RPMI7951 (cell line): ENCODE data around the gene RNPS1. TPM values are rescaled to one million over a fixed set of nuclear protein-coding genes. Genes with fewer than 3 reads are reported as not detected.
A peak's percentile ranks its signal among the peaks of the same experiment; 100 is the strongest.

Experiments
- DNase-seq: peaks from one replicate; pipeline ENCODE4 v3.0.0-alpha.2; 2012; ENCODE audit warnings: low read depth
- total RNA-seq: library from RNA; depleted of rRNA; stranded (reverse); fragments of >200 nt; shearing (Covaris generic); gene quantifications from 2 replicates; pipeline ENCODE4 v1.2.3, GENCODE V29; 2014

The RNPS1 gene
- total RNA-seq, 1 experiment from 2014 or later, result 155 TPM

DNA sequence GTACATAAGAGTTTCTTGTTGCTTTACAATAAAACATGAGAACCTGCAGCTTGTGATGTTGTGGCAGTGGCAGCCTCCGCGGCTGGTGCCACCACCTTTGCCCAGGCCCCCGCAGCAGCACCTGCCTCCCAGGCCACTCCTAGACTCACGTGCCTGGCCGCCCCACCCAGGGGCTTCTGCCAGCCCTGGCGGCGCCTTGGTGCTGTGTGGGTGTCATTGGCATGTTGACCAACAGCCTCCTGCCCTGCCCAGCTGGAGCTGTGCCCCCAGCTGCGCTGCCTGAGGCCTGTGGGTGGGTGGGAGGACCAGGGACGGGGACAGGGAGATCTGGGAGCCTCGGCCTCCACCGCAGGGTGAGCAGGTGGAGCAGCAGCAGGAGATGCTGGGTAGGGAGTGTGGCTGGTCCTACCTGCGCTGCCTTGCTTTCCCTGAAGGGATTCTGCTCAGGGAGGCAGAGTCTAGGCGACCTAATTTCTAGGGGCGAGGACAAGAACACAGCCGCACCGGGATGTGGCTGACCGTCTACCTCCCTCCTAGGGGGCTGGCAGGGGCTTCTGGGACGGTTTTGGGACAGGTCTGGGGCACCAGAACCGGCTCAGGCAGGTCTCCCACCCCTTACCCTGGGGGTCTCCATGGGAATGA lies 32.1 kb downstream of the RNPS1 start:
- DNase-seq, result no peak

DNA sequence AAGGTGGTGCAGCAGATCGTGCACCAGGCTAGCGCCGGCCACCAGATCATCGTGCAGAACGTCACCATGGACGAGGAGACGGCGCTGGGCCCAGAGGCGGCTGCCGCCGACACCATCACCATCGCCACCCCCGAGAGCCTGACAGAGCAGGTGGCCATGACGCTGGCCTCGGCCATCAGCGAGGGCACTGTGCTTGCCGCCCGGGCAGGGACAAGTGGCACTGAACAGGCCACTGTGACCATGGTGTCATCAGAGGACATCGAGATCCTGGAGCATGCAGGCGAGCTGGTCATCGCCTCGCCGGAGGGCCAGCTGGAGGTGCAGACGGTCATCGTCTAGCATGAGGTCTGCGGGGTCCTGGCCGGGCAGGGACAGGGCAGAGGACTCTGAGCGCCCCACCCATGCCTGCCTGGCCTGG lies 32.7 kb downstream of the RNPS1 start:
- DNase-seq, result no peak

DNA sequence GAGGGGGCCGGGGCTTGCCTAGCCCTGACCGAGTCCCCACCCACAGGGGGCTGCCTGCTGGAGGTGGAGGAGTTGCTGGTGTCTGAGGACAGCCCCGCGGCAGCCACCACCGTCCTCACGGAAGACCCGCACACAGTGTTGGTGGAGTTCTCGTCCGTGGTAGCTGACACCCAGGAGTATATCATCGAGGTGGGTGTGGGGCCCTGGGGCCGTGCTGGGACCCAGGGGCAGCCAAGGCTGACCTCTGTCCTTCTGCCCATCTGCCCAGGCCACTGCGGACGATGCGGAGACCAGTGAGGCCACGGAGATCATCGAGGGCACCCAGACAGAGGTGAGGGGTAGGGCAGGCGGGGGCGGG lies 33.1 kb downstream of the RNPS1 start:
- no peak for DNase-seq

DNA sequence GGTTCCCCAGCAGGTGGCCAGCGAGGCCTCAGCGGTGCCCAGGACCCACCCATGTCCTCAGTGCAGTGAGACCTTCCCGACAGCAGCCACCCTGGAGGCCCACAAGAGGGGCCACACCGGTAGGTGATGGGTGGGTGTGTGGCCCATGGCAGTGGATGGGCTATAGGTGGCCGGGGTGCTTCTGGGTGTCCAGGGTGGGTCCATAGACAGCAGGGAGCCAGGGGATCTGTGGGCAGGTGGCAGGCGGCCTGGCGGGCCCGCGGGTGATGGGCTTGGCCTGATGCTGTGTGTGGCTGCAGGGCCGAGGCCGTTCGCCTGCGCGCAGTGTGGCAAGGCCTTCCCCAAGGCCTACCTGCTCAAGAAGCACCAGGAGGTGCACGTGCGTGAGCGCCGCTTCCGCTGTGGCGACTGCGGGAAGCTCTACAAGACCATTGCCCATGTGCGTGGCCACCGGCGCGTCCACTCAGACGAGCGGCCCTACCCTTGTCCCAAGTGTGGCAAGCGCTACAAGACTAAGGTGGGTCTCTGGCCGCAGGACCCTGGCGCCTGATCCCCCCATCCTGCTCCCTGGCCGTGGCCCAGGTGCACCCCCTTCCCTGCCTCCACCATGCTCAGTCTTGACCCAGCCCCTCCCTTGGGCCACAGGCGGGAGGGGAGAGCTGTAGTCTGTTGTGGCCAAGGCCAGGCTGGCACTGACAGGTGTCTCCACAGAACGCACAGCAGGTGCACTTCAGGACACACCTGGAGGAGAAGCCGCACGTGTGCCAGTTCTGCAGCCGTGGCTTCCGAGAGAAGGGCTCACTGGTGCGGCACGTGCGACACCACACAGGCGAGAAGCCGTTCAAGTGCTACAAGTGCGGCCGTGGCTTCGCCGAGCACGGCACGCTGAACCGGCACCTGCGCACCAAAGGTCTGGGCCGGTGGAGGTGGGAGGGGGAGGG lies 33.8 kb downstream of the RNPS1 start:
- DNase-seq, result no peak

DNA sequence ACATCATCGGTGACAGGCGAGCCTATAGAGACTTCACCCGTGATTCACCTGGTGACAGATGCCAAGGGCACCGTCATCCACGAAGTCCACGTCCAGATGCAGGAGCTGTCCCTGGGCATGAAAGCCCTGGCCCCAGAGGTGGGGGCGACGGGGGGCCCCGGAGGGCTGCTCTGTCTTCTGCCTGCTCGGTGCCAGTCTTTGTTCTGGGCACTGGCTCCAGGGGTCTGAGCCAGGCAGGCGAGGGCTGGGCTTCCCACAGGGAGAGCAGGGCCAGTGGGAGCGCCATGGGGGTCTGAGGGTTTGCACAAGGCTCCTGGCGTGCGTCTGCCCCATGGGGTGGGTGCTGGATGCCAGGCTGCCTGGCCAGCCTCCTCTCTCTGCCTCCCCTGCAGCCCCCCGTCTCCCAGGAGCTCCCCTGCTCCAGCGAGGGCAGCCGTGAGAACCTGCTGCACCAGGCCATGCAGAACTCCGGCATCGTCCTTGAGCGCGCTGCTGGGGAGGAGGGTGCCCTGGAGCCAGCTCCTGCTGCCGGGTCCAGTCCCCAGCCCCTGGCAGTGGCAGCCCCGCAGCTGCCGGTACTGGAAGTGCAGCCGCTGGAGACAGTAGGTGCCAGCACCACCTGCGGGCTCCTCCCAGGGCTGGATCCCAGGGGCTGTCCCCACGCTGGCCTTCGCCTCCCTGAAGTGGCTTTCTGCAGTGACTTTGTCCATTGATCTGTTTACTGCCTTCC lies 34.7 kb downstream of the RNPS1 start:
- DNase-seq, result no peak

DNA sequence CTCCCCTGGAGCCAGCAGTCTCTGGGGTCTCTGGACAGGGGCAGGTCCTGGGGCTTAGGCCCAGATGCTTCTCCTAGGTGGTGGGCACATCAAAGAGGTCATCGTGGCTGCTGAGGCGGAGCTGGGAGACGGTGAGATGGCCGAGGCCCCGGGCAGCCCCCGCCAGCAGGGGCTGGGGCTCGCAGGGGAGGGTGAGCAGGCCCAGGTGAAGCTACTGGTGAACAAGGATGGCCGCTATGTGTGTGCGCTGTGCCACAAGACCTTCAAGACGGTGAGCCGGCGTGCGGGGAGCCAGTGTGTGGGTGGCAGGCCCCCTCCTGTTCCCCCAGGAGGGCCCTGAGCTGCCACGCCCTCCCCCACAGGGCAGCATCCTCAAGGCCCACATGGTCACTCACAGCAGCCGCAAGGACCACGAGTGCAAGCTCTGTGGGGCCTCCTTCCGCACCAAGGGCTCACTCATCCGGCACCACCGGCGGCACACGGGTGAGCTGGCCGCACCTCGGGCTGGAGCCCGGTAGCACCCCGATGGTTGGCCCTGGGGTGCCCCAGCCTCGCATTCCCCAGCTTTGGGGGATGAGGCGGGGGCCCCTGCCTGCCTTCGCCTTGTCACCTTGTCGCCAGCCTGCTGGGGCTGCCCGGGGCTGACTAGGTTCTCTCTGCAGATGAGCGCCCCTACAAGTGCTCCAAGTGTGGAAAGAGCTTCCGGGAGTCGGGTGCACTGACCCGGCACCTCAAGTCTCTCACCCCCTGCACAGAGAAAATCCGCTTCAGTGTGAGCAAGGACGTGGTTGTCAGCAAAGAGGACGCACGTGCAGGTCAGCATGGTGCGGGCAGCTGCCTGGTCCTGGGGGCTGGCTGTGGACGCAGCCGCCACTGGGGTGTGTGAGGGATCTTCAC lies 35.6 kb downstream of the RNPS1 start:
- DNase-seq, result no peak

DNA sequence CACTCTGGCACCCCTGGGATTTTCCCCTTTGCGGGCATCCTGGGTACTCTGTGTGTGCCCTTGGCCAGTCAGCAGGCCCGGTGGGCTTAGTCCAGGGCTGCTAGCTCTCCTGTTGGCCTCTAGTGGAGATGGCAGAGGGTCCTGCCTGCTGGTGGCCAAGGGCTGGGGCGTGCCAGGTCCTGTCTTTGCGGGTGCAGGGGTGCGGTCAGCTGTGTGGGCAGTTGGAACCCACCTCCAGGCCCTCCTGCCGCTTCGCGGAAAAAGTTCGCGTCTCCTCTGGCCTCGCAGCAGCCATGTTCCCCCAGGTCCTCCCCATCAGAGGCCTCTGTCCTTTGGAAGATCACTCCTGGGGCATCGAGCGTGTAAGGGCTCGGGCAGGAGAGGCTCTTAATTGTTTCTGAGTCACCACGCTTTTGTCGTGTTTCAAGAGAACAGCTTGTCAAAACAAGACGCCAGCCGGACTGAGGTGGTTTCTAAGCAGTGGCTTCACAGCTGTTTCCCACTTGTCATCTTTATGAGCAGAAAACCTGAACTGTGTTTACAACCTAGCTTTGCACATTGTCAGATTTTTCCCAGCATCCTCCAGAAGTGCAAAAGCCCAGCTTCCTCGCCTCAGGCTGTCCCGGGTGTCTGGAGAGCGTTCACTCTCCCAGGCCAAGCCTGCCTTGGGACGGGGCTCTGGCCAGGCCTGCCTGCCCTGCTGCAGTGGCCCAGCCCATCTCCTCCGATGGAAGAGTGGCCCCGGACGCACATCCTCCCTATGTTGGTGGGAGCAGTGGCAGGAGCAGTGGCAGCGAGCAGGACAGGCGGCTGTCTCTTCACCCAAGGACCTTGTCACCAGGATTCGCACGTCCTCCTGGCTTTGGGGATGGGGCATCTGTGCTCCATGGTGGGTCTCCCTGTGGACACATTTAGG lies 36.7 kb downstream of the RNPS1 start:
- DNase-seq, result no peak

DNA sequence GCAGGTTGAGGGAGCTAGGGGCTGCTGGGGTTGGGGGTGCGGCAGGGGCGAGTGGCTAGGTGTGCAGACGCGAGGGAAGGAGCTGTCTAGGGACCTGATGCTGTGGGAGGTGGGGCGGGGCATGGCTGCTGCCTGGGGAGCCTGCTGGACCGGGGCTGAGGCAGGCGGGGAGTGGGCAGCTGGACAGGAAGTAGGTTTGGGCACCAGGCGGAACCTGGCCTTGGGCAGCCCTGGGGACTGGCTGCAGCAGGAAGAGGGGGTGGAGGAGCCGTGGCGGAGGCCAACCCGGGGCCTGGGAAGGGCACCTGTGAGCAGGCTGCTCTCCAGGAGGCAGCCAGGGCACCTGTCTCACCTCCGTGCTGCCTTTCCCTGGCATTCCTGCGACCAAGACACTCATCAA lies 37.5 kb downstream of the RNPS1 start:
- no peak for DNase-seq

DNA sequence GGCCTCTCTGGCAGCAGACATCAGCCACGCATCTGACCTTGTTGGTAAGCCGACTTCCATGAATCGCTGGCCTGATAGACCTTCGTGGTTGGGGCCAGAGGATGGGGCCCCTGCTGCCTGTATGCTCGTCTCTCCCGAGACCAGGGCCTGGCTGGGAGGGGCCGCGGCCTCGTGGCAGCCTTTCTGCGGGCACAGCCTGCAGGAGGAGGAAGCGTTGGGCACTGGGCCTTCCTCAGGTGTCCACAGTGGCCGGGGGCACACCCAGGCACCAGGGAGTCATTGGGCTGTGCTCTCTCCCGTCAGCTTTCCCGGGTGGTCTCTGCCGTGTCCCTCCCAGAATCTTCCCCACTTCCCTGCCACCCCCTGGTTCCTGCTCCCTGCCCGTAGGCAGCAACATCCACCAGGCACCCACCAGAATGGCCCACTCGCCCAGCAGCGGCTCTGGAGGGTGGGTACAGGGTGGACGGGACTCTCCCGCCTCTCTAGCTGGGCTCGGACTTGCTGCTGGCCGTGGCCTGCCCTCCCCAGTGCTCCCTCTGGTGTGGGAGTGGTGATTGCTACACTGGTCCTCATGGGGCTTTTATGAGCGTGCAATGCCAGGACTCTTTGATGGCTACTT lies 38.2 kb downstream of the RNPS1 start:
- DNase-seq, result no peak

DNA sequence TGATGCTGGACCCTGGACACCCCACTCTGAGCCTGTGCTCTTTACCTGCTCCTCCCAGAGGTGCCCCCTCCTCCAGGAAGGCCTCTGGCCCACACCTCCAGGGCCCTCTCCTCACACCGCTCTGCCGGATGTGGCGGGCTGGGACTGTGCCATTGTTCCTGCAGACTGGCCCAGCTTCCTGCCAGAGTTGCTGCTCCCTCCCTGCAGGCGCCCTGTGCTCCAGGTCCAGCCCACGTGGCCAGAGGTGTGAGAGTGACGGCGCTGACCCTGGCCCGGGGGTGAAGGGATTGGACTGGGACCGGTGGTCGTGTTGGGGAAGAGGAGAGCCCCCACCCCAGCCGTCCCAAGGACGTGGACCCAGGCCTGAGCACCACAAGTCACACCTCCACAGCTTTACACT lies 38.8 kb downstream of the RNPS1 start:
- DNase-seq, result no peak

DNA sequence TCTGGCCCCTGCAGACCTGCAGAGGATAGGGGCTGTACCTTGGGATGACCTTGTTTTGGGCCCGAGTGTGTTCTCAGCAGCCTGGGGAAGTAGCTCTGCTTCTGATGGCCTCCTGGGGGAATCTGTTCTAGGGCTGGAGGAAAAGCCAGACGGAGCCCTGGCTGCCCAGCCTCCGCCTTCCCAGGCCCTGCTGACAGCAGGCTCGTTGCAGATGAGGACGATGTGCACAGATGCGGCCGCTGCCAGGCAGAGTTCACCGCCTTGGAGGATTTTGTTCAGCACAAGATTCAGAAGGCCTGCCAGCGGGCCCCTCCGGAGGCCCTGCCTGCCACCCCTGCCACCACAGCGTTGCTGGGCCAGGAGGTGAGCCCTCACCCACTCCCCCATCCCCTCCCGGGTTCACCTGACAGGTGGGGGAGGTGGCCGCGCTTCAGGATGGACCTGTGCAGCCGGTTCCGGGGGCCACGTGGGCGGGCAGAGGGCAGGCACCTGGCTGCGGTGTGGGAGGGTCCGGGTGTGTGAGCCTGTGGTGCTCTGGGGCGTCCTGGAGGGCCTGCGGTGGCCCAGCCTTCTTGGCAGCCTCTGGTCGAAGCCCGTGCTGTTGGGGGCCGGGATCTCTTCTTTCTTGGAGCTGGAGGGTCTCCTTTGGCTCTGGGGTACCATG lies 39.6 kb downstream of the RNPS1 start:
- no peak for DNase-seq

DNA sequence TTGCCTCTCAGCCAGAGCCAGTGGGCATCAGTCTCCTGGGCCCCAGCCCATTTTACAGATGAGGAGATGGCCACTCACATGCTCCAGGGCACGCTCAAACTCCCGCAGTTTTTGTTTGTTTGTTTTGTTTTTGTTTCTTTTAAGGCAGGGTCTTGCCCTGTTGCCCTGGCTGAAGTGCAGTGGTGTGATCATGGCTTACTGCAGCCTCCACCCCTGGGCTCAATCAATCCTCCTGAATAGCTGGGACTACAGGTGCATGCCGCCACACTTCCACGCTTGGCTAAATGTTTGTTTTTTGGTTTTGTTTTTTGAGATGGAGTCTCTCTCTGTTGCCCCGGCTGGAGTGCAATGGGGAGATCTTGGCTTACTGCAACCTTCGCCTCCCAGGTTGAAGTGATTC lies 41.0 kb downstream of the RNPS1 start:
- DNase-seq, result no peak

DNA sequence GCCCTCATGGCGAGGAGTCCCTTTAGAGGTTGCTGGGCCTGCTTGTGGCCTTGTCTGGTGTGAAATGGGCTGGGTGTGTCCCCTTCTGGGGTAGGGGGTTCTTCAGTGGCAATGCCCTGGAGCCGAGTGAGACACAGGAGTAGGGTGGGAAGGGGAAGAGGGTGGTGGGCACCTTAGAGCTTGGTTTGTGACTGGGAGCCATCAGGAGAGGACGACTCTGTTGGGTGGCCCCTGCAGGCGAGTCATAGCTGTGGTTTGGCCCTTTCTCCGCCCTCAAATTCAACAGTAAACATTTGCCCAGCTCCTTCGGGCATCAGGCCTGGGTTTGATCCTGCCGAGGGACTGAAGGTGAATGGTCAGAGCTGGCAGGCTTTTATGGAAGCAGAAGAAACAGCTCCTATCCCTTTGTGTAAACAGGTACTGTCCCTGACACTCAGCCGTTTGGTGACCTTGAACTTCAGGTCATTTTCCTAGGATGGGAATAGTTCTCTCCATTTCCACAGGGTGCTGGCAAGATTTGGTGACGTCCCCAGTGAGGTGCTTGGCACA lies 41.6 kb downstream of the RNPS1 start:
- no peak for DNase-seq

DNA sequence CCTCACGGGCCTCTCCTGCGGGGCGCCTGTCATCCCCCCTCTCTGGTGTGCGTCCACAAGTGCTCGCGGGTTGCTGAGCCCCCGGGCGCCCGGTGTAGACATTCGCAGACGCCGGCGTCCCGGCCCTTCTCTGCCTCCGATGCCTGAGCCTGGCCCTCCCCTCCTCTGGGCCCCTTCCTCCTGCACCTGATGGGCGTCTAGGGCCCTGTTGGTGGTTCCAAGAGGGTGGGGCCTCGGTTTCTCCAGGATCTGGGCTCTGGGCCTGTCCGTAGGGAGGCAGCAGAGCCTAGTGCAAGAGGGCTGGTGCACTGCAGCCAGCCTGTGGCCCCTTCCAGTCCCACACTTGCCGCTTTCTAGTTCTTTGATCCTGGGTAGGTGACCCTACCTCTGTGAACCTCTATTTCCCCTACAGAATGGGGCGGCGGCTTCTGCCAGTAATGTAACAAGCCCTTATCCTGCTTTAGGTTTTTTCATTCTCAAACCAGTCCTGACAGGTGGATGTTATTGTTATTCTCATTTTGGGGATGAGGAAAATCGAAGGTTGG lies 43.9 kb downstream of the RNPS1 start:
- DNase-seq, result peak; percentile 57

DNA sequence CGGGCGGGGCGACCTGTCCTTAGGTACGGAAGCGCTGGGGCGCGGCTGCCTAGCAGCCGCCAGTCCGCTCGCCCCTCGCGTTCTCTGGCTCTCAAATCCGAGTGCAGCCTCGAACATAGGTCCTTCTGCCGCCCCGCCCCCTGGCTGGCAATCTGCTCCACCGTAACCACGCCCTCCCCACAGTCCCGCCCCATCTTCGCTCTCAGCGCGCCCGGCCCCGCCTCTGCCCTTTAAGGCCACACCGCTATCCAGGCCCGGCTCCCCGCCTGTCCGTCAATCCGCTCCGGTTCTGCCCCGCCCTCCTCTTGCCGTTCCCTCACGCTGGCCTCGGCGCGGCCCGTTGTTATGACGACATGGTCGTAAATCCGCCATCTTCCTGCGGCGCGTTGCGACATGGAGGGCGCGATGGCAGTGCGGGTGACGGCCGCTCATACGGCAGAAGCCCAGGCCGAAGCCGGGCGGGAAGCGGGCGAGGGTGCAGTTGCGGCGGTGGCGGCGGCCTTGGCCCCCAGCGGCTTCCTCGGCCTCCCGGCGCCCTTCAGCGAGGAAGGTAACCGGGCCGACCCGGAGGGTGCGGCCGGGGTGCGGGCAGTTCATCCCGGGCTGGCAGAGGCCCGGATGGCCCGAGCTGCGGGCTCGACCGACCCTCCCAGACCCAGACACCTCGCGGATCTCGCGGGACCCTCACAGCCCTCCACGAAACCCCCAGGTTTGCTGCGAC lies 44.5 kb downstream of the RNPS1 start, which contains the start of gene E4F1:
E4F1 (plus strand) TSS at position 371 of the 721 bp plus-strand sequence; CDS start at position 394, 23 bp downstream.
- DNase-seq, result peak; percentile 99

DNA sequence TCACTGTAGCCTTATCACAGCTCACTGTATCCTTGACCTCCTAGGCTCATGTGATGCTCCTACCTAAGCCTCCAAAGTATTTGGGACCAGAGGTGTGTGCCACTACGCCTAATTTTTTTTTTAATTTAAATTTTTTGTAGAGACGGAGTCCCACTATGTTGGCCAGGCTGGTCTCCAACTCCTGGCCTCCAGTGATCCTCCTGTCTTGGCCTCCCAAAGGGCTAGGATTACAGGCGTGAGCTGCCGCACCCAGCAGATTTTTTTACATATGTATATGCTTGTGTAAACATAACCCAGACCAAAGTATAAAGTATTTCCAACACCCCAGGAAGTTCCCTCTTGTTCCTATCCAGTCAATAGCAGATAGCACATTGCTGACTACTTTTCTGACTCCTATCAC lies 51.6 kb downstream of the RNPS1 start:
- DNase-seq, result no peak

DNA sequence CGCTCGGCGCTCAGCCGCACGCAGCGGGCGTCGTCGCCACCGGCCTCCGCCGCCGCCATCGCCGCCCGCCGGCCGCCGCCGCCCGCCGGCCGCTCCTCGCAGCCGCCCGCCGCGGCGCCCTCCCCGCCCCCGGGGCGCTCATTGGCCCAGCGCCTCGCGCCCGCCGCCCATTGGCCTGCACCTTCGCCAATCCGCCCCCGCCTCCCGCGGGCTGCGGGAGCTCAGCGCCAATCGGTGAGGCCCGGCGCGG lies 53.3 kb downstream of the RNPS1 start, which contains the start of gene PGP:
PGP (minus strand) TSS at position 122 of the 250 bp plus-strand sequence; CDS start at position 59, 63 bp downstream.
- DNase-seq, result no peak
